OCI-LY7 (cell line): ENCODE measurements around the gene LSS. TPM values are rescaled to one million over a fixed set of nuclear protein-coding genes. Genes with fewer than 3 reads are reported as not detected.

Experiments
- BruUV-seq: library from RNA; stranded (reverse); fragments of 400-500 nt; replicated peaks from 2 replicates; lab custom pipeline; 2021; lab: Mats Ljungman, UMichigan
- CTCF ChIA-PET: fragments of 300-600 bp; sonication (Branson Sonifier 250); formaldehyde crosslinking; loops from one replicate; lab custom pipeline; 2022; ENCODE audit warnings: antibody characterized with exemption; ENCODE audit not compliant: unreplicated experiment; lab: Charles Lee
- POLR2A ChIA-PET: fragments of 300-600 bp; sonication (Branson Sonifier 250); formaldehyde crosslinking; loops from one replicate; lab custom pipeline; 2022; ENCODE audit warnings: antibody characterized with exemption; lab: Charles Lee
- DNase-seq: peaks from one replicate; pipeline ENCODE4 v3.0.0-alpha.2; 2015; ENCODE audit warnings: low spot score
- H2AFZ ChIP-seq: fragments of 200-600 bp; sonication (generic), shearing (Covaris generic); 2 replicates; pipeline ENCODE4 v1.6.1; 2014; ENCODE audit warnings: mild to moderate bottlenecking, antibody characterized with exemption, low read length, moderate library complexity
- H3K27ac ChIP-seq: fragments of 200-600 bp; sonication (generic); 2 replicates; pipeline ENCODE4 v1.5.1; 2014; ENCODE audit warnings: mixed run types, low read depth, mild to moderate bottlenecking, moderate library complexity, low read length, inconsistent platforms; ENCODE audit not compliant: poor library complexity, severe bottlenecking
- H3K36me3 ChIP-seq: fragments of 200-600 bp; sonication (generic); 2 replicates; pipeline ENCODE4 v1.6.1; 2014; ENCODE audit warnings: mild to moderate bottlenecking, antibody characterized with exemption, low read length, moderate library complexity, mixed read lengths; ENCODE audit not compliant: insufficient read depth
- H3K4me1 ChIP-seq: fragments of 200-600 bp; sonication (generic); 2 replicates; pipeline ENCODE4 v1.5.1; 2014; ENCODE audit warnings: mild to moderate bottlenecking, low read length; ENCODE audit not compliant: insufficient read depth, poor library complexity, severe bottlenecking
- H3K4me2 ChIP-seq: fragments of 200-600 bp; sonication (generic); 2 replicates; pipeline ENCODE4 v1.6.1; 2014; ENCODE audit warnings: mild to moderate bottlenecking, low read length
- H3K4me3 ChIP-seq: fragments of 200-600 bp; sonication (generic); 2 replicates; pipeline ENCODE4 v1.5.1; 2014; ENCODE audit warnings: mild to moderate bottlenecking, low read depth, low read length; ENCODE audit not compliant: poor library complexity, severe bottlenecking
- H3K79me2 ChIP-seq: fragments of 200-600 bp; sonication (generic); 2 replicates; pipeline ENCODE4 v1.6.1; 2016; ENCODE audit warnings: low read depth, mild to moderate bottlenecking, low read length, moderate library complexity, mixed read lengths; ENCODE audit not compliant: insufficient read depth
- H3K9me2 ChIP-seq: fragments of 200-600 bp; sonication (generic); 2 replicates; pipeline ENCODE4 v1.6.1; 2016; ENCODE audit warnings: mild to moderate bottlenecking, low read length, mixed read lengths; ENCODE audit not compliant: insufficient read depth
- H3K9me3 ChIP-seq: fragments of 200-600 bp; sonication (generic); 2 replicates; pipeline ENCODE4 v1.6.1; 2014; ENCODE audit warnings: mild to moderate bottlenecking, mixed run types, low read length, mixed read lengths
- H4K20me1 ChIP-seq: fragments of 200-600 bp; sonication (generic); 2 replicates; pipeline ENCODE4 v1.6.1; 2014; ENCODE audit warnings: mild to moderate bottlenecking, antibody characterized with exemption, low read length, moderate library complexity, mixed read lengths; ENCODE audit not compliant: insufficient read depth
- EZH2phosphoT487 ChIP-seq: fragments of 200-600 bp; sonication (generic); IDR thresholded peaks from 2 replicates; pipeline ENCODE4 v1.6.1; 2018; ENCODE audit warnings: low read depth, borderline replicate concordance, mild to moderate bottlenecking, mixed run types, antibody characterized with exemption, low read length, moderate library complexity, mixed read lengths
- intact Hi-C: fragments of 100-400 bp; cut with micrococcal nuclease; formaldehyde crosslinking; loops from one replicate; pipeline ENCODE4 v1.10.0; 2022; ENCODE audit not compliant: unreplicated experiment
- total RNA-seq, 2 experiments: library from RNA; depleted of rRNA in 1 of 2; stranded (reverse); fragments of >200 nt in 1 of 2; shearing (Covaris generic) in 1 of 2; gene quantifications; 2 replicates each; pipeline ENCODE4 v1.2.3, GENCODE V29; 2014 to 2022
- TF ChIP-seq, protein P1 (sequence below): fragments of 200-600 bp; sonication (generic); conservative IDR thresholded peaks from 2 replicates; pipeline ENCODE4 v1.5.1; 2014; ENCODE audit warnings: mild to moderate bottlenecking, antibody characterized with exemption, low read length, moderate library complexity, mixed read lengths

The LSS gene
- total RNA-seq, 2 experiments from 2014 or later, result 45.4 to 137 TPM

DNA sequence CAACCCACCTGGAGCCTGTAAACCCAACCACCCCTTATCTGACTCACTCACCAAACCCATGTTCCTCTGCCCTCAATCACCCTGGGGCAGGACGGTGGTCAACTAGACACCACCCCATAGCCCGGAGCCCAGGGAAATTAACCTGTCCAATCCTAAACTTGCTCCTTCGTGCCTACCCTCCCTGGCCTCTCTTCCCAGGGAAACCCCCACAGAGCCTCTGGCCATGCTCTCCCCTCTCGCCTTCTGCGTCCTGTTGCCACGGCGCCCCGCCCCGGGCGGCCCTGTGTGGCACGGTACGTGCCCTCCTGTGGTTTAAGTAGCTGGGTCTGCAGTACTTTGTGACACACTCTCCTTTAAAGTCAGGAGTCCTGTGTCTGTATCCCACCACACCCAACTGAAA, 69.2 kb downstream of the LSS start:
- Histone ChIP-seq H3K27ac (no peak overlapping the region), H3K4me1 (no peaks in the 10 kb centered on the region), H3K9me3 (peaks cover 3% of the 10 kb centered on the region; the same call in 1 of the 2 replicates), H3K4me3 (no peak overlapping the region), H3K36me3 (no peaks in the 10 kb centered on the region), H3K4me2 (no peak overlapping the region), H2AFZ (no peak overlapping the region), H3K9me2 (no peaks in the 10 kb centered on the region), H3K79me2 (no peaks in the 10 kb centered on the region), H4K20me1 (no peaks in the 10 kb centered on the region)
- no peak for DNase-seq
- TF ChIP-seq EZH2phosphoT487, result no peak
- TF ChIP-seq, protein P1, sequence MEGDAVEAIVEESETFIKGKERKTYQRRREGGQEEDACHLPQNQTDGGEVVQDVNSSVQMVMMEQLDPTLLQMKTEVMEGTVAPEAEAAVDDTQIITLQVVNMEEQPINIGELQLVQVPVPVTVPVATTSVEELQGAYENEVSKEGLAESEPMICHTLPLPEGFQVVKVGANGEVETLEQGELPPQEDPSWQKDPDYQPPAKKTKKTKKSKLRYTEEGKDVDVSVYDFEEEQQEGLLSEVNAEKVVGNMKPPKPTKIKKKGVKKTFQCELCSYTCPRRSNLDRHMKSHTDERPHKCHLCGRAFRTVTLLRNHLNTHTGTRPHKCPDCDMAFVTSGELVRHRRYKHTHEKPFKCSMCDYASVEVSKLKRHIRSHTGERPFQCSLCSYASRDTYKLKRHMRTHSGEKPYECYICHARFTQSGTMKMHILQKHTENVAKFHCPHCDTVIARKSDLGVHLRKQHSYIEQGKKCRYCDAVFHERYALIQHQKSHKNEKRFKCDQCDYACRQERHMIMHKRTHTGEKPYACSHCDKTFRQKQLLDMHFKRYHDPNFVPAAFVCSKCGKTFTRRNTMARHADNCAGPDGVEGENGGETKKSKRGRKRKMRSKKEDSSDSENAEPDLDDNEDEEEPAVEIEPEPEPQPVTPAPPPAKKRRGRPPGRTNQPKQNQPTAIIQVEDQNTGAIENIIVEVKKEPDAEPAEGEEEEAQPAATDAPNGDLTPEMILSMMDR, result no peak
- ChIA-PET POLR2A (no interaction called here), CTCF (no interaction called here)
- BruUV-seq, result no TSS peak
- intact Hi-C loops, result no loop called here

DNA sequence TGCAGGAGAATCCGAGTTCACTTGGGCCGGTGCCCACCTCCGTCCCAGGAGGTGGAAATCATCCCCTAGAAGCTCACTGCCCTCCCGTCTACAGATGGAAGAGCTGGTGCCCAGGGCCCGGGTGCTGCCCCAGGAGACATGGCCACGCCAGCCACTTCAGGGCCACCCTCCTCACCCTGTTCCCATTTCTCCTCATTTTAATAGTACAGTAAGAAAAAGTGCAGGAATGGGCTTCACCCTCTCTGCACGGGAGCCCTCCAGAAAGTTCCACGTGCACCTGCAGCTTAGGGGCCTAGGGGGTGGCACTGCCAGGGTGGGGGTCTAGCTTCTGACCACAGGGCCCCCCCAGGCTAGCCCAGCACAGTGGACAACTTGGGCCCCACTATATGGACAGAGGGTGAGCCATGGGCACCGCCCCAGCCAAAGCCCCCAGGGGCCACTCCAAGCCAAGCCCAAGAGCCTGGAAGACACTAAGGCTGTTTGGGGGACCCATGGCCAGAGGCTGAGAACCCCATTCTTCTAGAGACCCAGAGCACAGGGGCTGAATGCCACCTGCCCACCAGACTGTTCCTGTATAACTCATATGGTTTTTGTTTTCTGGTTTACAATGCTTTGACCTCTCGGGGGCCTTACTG, 69.8 kb downstream of the LSS start:
- ChIA-PET CTCF (no interaction called here), POLR2A (no interaction called here)
- Histone ChIP-seq H3K36me3 (no peaks in the 10 kb centered on the region), H2AFZ (no peak overlapping the region), H4K20me1 (no peaks in the 10 kb centered on the region), H3K4me1 (no peaks in the 10 kb centered on the region), H3K4me2 (no peak overlapping the region), H3K9me3 (peaks cover 3% of the 10 kb centered on the region; the same call in 1 of the 2 replicates), H3K79me2 (no peaks in the 10 kb centered on the region), H3K27ac (no peak overlapping the region), H3K9me2 (no peaks in the 10 kb centered on the region), H3K4me3 (no peak overlapping the region)
- no peak for TF ChIP-seq EZH2phosphoT487
- TF ChIP-seq, protein P1, result no peak
- BruUV-seq, result no TSS peak
- intact Hi-C loops, result no loop called here
- no peak for DNase-seq

DNA sequence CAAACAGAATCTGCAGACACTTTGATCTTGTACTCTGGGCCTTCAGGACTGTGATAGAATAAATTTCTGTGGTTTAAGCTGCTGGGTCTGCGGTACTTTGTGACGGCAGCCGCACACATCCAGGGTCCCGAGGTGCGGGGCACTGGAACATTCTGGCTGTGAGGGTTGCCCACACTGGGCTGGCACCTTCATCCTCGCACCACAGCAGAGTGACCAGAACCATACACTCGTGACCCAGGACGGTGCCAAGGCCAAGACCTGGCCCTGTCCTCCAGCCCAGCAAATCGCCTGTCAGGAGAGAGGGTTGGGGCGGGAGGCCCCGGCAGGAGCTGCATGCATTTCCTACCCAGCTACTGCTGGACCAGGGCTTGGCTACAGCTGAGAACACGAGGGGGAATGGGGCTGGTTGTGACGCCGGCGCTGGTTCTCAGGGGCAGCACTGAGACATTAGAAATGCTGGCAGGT, 70.6 kb downstream of the LSS start:
- no TSS peak for BruUV-seq
- Histone ChIP-seq H4K20me1 (no peaks in the 10 kb centered on the region), H3K9me3 (peaks cover 3% of the 10 kb centered on the region; the same call in 1 of the 2 replicates), H3K27ac (no peak overlapping the region), H3K9me2 (no peaks in the 10 kb centered on the region), H2AFZ (no peak overlapping the region), H3K79me2 (no peaks in the 10 kb centered on the region), H3K4me3 (no peak overlapping the region), H3K4me2 (no peak overlapping the region), H3K36me3 (no peaks in the 10 kb centered on the region), H3K4me1 (no peaks in the 10 kb centered on the region)
- TF ChIP-seq, protein P1, result no peak
- no peak for TF ChIP-seq EZH2phosphoT487
- CTCF ChIA-PET, result no interaction called here
- POLR2A ChIA-PET, result no interaction called here
- intact Hi-C loops, result no loop called here
- no peak for DNase-seq
